OCI-LY3 (cell line): Measurements from ENCODE around the gene BRMS1L.

Experiments
- H2AFZ ChIP-seq: fragments of 200-600, 300-600 bp; shearing (Covaris generic); 2 replicates; pipeline ENCODE4 v1.6.0; 2014; ENCODE audit warnings: antibody characterized with exemption, low read depth, low read length
- H3K27ac ChIP-seq: fragments of 200-600, 300-600 bp; sonication (generic); 2 replicates; pipeline ENCODE4 v1.5.1; 2014; ENCODE audit warnings: mild to moderate bottlenecking, low read length, moderate library complexity, mixed read lengths
- H3K27me3 ChIP-seq: fragments of 200-600, 300-600 bp; sonication (generic); 2 replicates; pipeline ENCODE4 v1.6.1; 2014; ENCODE audit warnings: low read depth, low read length, mixed read lengths
- H3K36me3 ChIP-seq: fragments of 200-600, 300-600 bp; sonication (generic); replicated peaks from 2 replicates; pipeline ENCODE3; 2014; ENCODE audit warnings: low read depth, low read length, mixed read lengths
- H3K4me1 ChIP-seq: fragments of 300-600, 200-600 bp; sonication (generic); 2 replicates; pipeline ENCODE4 v1.6.1; 2014; ENCODE audit warnings: low read length, mixed read lengths
- H3K4me2 ChIP-seq: fragments of 200-600, 300-600 bp; sonication (generic); 2 replicates; pipeline ENCODE4 v1.6.1; 2014; ENCODE audit warnings: low read length, mixed read lengths
- H3K4me3 ChIP-seq: fragments of 300-600, 200-600 bp; sonication (generic); 2 replicates; pipeline ENCODE4 v1.5.1; 2014; ENCODE audit warnings: antibody characterized with exemption, mild to moderate bottlenecking, low read length, moderate library complexity
- H3K79me2 ChIP-seq: fragments of 300-600, 200-600 bp; shearing (Covaris generic); 2 replicates; pipeline ENCODE4 v1.6.1; 2014; ENCODE audit warnings: mild to moderate bottlenecking, low read length, mixed read lengths
- H3K9ac ChIP-seq: fragments of 300-600, 200-600 bp; shearing (Covaris generic); 2 replicates; pipeline ENCODE4 v1.6.0; 2014; ENCODE audit warnings: mild to moderate bottlenecking, low read length, moderate library complexity
- H3K9me3 ChIP-seq: fragments of 200-600, 300-600 bp; shearing (Covaris generic); 2 replicates; pipeline ENCODE4 v1.6.1; 2014; ENCODE audit warnings: low read length, mixed read lengths; ENCODE audit not compliant: insufficient read depth
- H4K20me1 ChIP-seq: fragments of 200-600, 300-600 bp; sonication (generic); 2 replicates; pipeline ENCODE4 v1.6.1; 2016; ENCODE audit warnings: low read length, mixed read lengths; ENCODE audit not compliant: insufficient read depth
- EZH2phosphoT487 ChIP-seq: fragments of 200-600 bp; shearing (Covaris generic); IDR thresholded peaks from 2 replicates; pipeline ENCODE4 v1.6.1; 2018; ENCODE audit warnings: antibody characterized with exemption, mixed run types, low read depth
- TF ChIP-seq, protein P1 (sequence below): fragments of 200-600, 300-600 bp; sonication (generic); IDR thresholded peaks from 2 replicates; pipeline ENCODE4 v1.5.1; 2014; ENCODE audit warnings: antibody characterized with exemption, low read length, low read depth

Gene BRMS1L

DNA sequence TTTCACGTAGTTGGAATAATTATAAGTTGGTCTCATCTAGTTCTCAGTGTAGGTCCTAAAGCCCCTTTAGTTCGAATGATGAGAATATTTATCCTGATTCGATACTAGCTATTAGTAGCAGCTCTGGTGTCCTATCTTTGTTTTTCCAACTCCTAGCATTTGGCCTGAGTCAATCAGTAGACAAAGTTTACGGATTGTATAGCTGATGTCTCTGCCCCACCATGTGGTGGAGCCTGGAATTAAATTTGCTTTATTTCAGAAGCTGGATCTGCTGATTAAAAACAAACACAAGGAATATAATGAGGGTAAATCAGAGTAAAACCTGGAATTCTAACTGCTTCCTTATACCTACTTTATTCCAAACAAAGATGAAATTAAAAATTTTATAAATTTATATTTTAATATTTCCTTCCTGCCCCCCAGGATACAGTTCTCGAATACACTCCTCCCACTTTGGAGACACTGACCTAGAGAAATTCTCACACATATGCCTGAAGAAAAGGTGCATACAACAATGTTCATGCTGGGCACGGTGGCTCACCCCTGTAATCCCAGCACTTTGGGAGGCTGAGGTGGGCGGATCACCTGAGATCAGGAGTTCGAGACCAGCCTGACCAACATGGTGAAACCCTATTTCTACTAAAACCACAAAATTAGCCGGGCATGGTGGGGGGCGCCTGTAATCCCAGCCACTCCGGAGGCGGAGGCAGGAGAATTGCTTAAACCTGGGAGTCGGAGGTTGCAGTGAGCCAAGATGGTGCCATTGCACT is 7.6 kb upstream of the BRMS1L start:
- H3K79me2 ChIP-seq = no peaks in the 10 kb centered on the region
- peaks cover 3% of the 10 kb centered on the region; the same call in 1 of the 2 replicates for H3K4me1 ChIP-seq
- H3K9me3 ChIP-seq = no peaks in the 10 kb centered on the region
- H2AFZ ChIP-seq = no peak overlapping the region
- no peak overlapping the region for H3K9ac ChIP-seq
- H3K36me3 ChIP-seq = no peaks in the 10 kb centered on the region
- H3K27me3 ChIP-seq = no peaks in the 10 kb centered on the region
- H3K4me3 ChIP-seq = no peak overlapping the region
- no peaks in the 10 kb centered on the region for H4K20me1 ChIP-seq
- H3K4me2 ChIP-seq = no peak overlapping the region
- H3K27ac ChIP-seq = no peak overlapping the region
- TF ChIP-seq, protein P1, sequence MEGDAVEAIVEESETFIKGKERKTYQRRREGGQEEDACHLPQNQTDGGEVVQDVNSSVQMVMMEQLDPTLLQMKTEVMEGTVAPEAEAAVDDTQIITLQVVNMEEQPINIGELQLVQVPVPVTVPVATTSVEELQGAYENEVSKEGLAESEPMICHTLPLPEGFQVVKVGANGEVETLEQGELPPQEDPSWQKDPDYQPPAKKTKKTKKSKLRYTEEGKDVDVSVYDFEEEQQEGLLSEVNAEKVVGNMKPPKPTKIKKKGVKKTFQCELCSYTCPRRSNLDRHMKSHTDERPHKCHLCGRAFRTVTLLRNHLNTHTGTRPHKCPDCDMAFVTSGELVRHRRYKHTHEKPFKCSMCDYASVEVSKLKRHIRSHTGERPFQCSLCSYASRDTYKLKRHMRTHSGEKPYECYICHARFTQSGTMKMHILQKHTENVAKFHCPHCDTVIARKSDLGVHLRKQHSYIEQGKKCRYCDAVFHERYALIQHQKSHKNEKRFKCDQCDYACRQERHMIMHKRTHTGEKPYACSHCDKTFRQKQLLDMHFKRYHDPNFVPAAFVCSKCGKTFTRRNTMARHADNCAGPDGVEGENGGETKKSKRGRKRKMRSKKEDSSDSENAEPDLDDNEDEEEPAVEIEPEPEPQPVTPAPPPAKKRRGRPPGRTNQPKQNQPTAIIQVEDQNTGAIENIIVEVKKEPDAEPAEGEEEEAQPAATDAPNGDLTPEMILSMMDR = peak; percentile 59
- TF ChIP-seq EZH2phosphoT487 = no peak

DNA sequence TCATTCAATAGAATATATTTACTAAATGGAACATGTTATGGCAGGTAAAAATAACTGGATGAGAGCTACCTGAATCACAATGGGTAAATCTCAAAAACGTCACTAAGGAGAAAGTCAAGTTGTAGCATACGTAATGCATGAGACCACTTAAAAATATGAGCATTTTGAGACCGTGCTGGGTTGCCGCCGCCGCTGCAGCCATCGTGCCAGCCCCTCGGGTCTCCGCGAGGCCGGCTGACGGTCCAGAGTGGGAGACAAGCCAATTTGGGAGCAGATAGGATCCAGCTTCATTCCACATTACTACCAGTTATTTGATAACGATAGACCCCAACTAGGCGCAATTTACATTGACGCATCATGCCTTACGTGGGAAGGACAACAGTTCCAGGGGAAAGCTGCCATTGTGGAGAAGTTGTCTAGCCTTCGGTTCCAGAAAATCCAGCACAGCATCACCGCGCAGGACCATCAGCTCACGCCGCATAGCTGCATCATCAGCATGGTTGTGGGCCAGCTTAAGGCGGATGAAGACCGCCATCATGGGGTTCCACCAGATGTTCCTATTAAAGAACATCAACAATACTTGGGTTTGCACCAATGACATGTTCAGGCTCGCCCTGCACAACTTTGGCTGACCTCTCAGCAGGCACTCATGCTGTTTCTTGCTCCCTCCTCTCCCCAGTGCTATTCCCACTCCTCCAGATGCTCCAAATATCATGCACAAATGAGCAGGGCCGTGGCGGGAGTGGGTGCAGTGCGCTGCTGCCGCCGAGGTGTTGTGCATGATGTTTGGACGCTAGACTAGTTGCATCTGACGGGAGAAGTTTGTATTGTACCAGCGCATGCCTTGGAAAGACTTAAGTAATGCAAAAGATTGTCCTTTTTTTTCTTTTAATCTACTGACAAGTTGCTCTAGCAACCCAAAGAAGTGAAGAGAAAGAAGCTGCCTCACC is 6.3 kb upstream of the BRMS1L start:
- no peaks in the 10 kb centered on the region for H3K27me3 ChIP-seq
- H2AFZ ChIP-seq = no peak overlapping the region
- H3K9ac ChIP-seq = no peak overlapping the region
- no peaks in the 10 kb centered on the region for H4K20me1 ChIP-seq
- H3K79me2 ChIP-seq = no peaks in the 10 kb centered on the region
- no peaks in the 10 kb centered on the region for H3K36me3 ChIP-seq
- H3K9me3 ChIP-seq = no peaks in the 10 kb centered on the region
- peaks cover 3% of the 10 kb centered on the region; the same call in 1 of the 2 replicates for H3K4me1 ChIP-seq
- no peak overlapping the region for H3K4me3 ChIP-seq
- no peak for TF ChIP-seq EZH2phosphoT487
- TF ChIP-seq, protein P1 = no peak
- H3K27ac ChIP-seq = no peak overlapping the region
- no peak overlapping the region for H3K4me2 ChIP-seq

DNA sequence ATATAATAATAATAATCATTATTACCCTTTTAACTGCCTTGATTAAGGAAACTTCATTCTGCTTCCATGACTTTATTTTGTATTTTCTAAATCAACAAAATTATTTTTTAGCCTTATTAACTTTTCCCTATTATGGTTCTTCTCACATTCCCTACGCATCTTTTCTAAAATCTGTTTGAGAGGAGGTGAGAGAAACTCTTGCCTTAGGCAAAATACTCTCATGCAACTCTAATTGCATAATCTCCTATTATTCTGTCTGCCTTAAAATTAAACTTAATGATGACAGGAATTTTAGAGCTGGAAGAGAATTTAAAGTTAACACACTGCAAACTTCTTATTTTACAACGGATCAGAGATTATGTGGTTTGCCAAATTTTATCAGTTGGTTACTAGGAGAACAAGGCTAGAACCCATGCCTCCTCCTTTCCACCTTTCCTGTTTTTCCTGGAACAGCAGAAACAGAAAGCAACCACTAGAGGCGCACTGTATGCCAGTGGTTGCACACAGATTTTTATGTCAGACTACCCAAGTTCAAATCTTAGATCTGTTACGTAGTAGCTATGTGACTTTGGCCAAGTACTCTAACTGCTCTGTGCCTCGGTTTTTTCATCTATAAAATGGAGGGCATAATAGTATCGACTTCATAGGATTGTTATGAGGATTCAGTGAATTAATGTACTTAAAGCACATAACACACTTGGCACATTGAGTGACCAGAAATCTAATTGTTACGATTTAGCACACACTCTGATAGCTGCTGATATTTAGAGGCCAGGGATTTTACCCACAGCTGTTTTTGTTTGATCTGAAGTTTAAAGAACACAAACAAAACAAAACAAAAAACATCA is 4.3 kb upstream of the BRMS1L start:
- Histone ChIP-seq H3K27me3 (no peaks in the 10 kb centered on the region), H2AFZ (peak overlapping the region; percentile 22; the same call in 1 of the 2 replicates), H3K36me3 (no peaks in the 10 kb centered on the region), H4K20me1 (no peaks in the 10 kb centered on the region), H3K4me2 (peak overlapping the region; percentile 37), H3K9me3 (no peaks in the 10 kb centered on the region), H3K27ac (no peak overlapping the region), H3K4me1 (peaks cover 6% of the 10 kb centered on the region; the same call in 1 of the 2 replicates), H3K4me3 (no peak overlapping the region), H3K79me2 (peaks cover under 1% of the 10 kb centered on the region; the same call in 1 of the 2 replicates), H3K9ac (no peak overlapping the region)
- TF ChIP-seq EZH2phosphoT487 = no peak
- TF ChIP-seq, protein P1 = peak; percentile 85
